Mucosa of rectum (tissue), 2 donors: ENCODE results near the gene GTF2H1.
"Not testable (repeated sequence)": the region's sequence is repeated elsewhere in the genome, so short reads cannot be mapped to it uniquely, and the experiment has no call there.

ENCODE experiments used
- H3K27ac ChIP-seq, 2 donors: one replicate each; pipeline ENCODE4 v1.7.0; 2013; ENCODE audit warnings: inconsistent platforms in 2 of 2, low read depth in 2 of 2, low read length in 2 of 2
- H3K27me3 ChIP-seq, 2 donors: one replicate each; pipeline ENCODE4 v1.7.0; 2013; ENCODE audit warnings: low read length in 2 of 2; ENCODE audit not compliant: control insufficient read depth in 2 of 2, insufficient read depth in 2 of 2
- H3K36me3 ChIP-seq, 2 donors: one replicate each; pipeline ENCODE4 v1.7.0; 2013; ENCODE audit warnings: low read length in 2 of 2; ENCODE audit not compliant: control insufficient read depth in 2 of 2, insufficient read depth in 2 of 2
- H3K4me1 ChIP-seq, 2 donors: one replicate each; pipeline ENCODE4 v1.7.0; 2013; ENCODE audit warnings: low read length in 2 of 2, mild to moderate bottlenecking in 1 of 2; ENCODE audit not compliant: control insufficient read depth in 2 of 2, insufficient read depth in 2 of 2
- H3K4me3 ChIP-seq, 2 donors: one replicate each; pipeline ENCODE4 v1.7.0; 2013; ENCODE audit warnings: low read length in 2 of 2
- H3K9ac ChIP-seq, 2 donors: one replicate each; pipeline ENCODE4 v1.7.0; 2013; ENCODE audit warnings: low read length in 2 of 2, low read depth in 1 of 2, mild to moderate bottlenecking in 1 of 2
- H3K9me3 ChIP-seq, 2 donors: one replicate each; pipeline ENCODE4 v1.7.0; 2013; ENCODE audit warnings: low read length in 2 of 2; ENCODE audit not compliant: control insufficient read depth in 2 of 2
- donor health status: healthy.
- donor health status: Normal muscosa, but diverticular disease.

GTF2H1 gene

DNA sequence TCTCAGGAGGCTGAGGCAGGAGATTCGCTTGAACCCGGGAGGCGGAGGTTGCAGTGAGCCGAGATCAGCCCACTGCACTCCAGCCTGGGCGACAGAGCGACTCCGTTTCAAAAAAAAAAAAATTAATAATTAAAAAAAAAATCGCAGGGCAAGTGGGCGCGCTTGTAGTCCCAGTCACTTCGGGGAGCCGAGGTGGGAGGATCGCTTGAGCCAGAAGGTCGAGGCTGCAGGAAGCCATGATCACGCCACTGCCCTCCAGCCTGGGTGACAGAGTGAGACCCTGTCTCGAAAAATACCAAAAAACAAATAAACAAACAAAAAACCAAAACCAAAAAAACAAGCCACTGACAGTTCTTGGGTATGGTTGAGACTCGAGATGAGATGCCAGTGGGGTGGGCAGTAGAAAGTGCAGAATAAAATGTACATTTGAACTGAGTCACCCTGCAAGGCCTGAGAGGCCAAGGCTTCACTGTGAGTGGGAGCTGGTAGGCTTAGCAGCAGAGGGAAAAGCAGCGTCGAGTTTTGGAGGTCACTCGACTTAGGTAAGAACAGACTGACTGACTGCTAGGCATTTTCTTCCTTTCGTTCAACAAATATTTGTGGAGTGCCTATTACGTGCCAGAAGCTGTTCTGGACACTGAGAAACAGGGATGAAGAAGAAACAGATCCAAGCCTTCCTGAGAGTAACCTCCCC lies 71.4 kb downstream of the GTF2H1 start:
- Histone ChIP-seq H3K9me3 (no peaks in the 10 kb centered on the region), H3K9ac (peak overlapping the region; percentile 38 to 99), H3K4me3 (peak overlapping the region; percentile 67 to 96), H3K27ac (peak overlapping the region; percentile 98 to 99), H3K4me1 (peaks cover 14 to 17% of the 10 kb centered on the region in 2 donors), H3K27me3 (no peaks in the 10 kb centered on the region), H3K36me3 (peaks cover 8 to 11% of the 10 kb centered on the region in 2 donors)

GRCh38 chr11:18394275-18394927 lies 72.0 kb downstream of the GTF2H1 start, which contains the start of gene LDHA:
Gene LDHA, plus strand, starts transcription at chr11:18394563. Its CDS starts 2,280 bp downstream, at chr11:18396843.
- Histone ChIP-seq H3K27me3 (no peaks in the 10 kb centered on the region), H3K4me1 (peaks cover 14 to 17% of the 10 kb centered on the region in 2 donors), H3K4me3 (peak within 1 kb of the TSS; percentile 96 to 99), H3K9ac (peak within 1 kb of the TSS; percentile 98 to 99), H3K9me3 (no peaks in the 10 kb centered on the region), H3K27ac (peak within 1 kb of the TSS; percentile 98 to 99), H3K36me3 (peaks cover 15 to 17% of the 10 kb centered on the region in 2 donors)

DNA sequence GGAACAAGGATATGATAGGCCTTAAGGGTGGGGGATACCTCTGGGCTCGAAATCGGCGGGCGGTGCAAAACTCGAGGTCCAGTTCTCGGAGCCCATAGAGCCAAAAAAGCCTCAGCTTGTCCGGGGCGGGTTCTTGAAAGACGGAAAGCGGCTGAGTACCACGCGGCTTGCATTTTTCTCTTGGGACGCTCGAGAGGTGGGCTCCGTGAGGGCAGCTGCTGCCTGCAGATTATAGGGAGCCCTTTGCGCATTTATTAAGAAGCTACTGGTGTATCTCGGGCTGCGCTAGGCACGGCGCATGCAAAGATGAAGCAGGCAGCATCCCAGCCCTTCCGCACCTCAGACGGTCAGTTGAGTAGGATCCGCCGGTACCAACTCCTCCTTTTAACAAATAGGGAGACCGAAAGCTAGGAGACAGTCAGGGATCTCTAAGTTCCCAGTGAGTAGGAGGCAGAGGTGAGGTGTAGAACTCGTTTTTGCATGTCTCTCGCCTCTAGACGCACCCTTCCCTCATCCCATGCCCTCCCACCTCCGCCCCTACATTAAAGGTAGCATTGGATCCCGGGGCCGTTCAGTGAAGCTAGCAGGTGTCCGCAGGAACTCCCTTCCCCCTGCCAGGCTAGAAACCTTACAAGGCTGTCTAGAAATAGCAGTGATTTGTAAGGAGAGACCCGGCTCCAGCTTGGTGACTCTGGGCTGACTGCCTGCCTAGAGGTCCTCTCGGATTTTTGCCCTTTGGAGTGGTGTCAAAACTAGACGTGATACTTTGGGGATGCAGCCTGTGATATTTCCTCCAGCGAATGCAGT lies 72.8 kb downstream of the GTF2H1 start:
- Histone ChIP-seq H3K9me3 (no peaks in the 10 kb centered on the region), H3K4me3 (peak overlapping the region; percentile 96 to 99), H3K27ac (peak overlapping the region; percentile 98 to 99), H3K9ac (peak overlapping the region; percentile 98 to 99), H3K36me3 (peaks cover 22 to 25% of the 10 kb centered on the region in 2 donors), H3K27me3 (no peaks in the 10 kb centered on the region), H3K4me1 (peaks cover 14 to 17% of the 10 kb centered on the region in 2 donors)

- H3K9ac ChIP-seq = peak overlapping the region; percentile 98 to 99
- H3K27me3 ChIP-seq = no peaks in the 10 kb centered on the region
- no peaks in the 10 kb centered on the region for H3K9me3 ChIP-seq
- peaks cover 14 to 17% of the 10 kb centered on the region in 2 donors for H3K4me1 ChIP-seq
- H3K36me3 ChIP-seq = peaks cover 29 to 32% of the 10 kb centered on the region in 2 donors
- peak overlapping the region; percentile 96 to 99 for H3K4me3 ChIP-seq
- peak overlapping the region; percentile 98 to 99 for H3K27ac ChIP-seq
These were observed 73.6 kb downstream of the GTF2H1 start for GRCh38 chr11:18395735-18396504.

- Histone ChIP-seq H3K27ac (no peak overlapping the region), H3K36me3 (peaks cover 38 to 42% of the 10 kb centered on the region in 2 donors), H3K4me1 (peaks cover 14 to 17% of the 10 kb centered on the region in 2 donors), H3K4me3 (no peak overlapping the region), H3K27me3 (no peaks in the 10 kb centered on the region), H3K9ac (no peak overlapping the region), H3K9me3 (no peaks in the 10 kb centered on the region)
These were observed 75.6 kb downstream of the GTF2H1 start for GRCh38 chr11:18397921-18398320.

DNA sequence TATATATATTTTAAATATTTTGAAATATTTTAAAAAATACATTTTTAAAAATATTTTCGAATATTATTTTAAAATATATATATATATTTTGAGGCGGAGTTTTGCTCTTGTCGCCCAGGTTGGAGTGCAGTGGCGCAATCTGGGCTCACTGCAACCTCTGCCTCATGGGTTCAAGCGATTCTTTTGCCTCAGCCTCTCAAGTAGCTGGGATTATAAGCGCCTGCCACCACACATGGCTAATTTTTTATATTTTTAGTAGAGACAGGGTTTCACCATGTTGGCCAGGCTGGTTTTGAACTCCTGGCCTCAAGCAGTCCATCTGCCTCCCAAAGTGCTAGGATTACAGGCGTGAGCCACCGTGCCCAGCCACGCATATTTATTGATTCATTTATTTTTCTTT lies 78.7 kb downstream of the GTF2H1 start:
- H3K4me1 ChIP-seq, H3K9me3 ChIP-seq, H3K27me3 ChIP-seq, H3K4me3 ChIP-seq, H3K9ac ChIP-seq, H3K27ac ChIP-seq: not testable (repeated sequence)
- H3K36me3 ChIP-seq = peaks cover 59 to 64% of the 10 kb centered on the region in 2 donors

- H3K4me3 ChIP-seq = no peak overlapping the region
- H3K36me3 ChIP-seq = peaks cover 65 to 66% of the 10 kb centered on the region in 2 donors
- H3K27ac ChIP-seq = no peak overlapping the region
- no peak overlapping the region for H3K9ac ChIP-seq
- no peaks in the 10 kb centered on the region for H3K9me3 ChIP-seq
- no peaks in the 10 kb centered on the region for H3K4me1 ChIP-seq
- no peaks in the 10 kb centered on the region for H3K27me3 ChIP-seq
These were observed 81.7 kb downstream of the GTF2H1 start for GRCh38 chr11:18404062-18404461.

DNA sequence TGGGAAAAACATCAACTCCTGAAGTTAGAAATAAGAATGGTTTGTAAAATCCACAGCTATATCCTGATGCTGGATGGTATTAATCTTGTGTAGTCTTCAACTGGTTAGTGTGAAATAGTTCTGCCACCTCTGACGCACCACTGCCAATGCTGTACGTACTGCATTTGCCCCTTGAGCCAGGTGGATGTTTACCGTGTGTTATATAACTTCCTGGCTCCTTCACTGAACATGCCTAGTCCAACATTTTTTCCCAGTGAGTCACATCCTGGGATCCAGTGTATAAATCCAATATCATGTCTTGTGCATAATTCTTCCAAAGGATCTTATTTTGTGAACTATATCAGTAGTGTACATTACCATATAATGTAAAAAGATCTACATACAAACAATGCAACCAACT lies 85.0 kb downstream of the GTF2H1 start:
- not testable (repeated sequence) for H3K27me3 ChIP-seq, H3K4me3 ChIP-seq, H3K27ac ChIP-seq, H3K9ac ChIP-seq, H3K9me3 ChIP-seq, H3K4me1 ChIP-seq
- peaks cover 39 to 44% of the 10 kb centered on the region in 2 donors for H3K36me3 ChIP-seq

GRCh38 chr11:18408558-18409291 lies 86.4 kb downstream of the GTF2H1 start:
- Histone ChIP-seq H3K4me3 (no peak overlapping the region), H3K27me3 (no peaks in the 10 kb centered on the region), H3K4me1 (no peaks in the 10 kb centered on the region), H3K9ac (no peak overlapping the region), H3K9me3 (no peaks in the 10 kb centered on the region), H3K36me3 (peaks cover 27 to 39% of the 10 kb centered on the region in 2 donors), H3K27ac (no peak overlapping the region)
